ENCODE results near the gene RGS11.

Gene RGS11

DNA sequence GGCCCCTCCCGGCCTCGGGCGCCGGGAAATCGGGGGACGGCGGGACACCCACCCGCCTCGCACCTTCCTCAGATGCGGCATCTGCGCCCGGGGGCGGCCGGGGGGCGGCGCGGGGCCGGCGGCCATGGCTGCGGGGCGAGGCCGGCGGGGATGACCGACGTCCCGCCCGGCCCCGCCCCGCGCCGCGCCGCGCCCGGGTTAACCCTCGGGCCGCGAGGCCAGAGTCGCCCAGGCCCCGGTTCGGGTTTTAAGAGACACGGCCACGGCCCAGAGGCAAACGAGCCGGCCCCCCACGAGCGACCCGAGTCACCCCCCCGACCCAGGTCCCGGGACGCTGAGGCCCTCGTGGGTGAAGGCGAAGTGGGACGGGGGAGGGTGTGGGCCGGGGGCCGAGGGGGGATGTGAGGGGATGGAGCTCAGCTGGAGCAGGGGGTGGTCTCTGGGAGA, at the start of gene RGS11:
TSS of gene RGS11 (minus strand) at position 159 of the 447 bp plus-strand sequence. CDS start at position 126, 33 bp downstream.
- no peak for DNase-seq (ENCODE audit: low read depth in 2 of 2)

DNA sequence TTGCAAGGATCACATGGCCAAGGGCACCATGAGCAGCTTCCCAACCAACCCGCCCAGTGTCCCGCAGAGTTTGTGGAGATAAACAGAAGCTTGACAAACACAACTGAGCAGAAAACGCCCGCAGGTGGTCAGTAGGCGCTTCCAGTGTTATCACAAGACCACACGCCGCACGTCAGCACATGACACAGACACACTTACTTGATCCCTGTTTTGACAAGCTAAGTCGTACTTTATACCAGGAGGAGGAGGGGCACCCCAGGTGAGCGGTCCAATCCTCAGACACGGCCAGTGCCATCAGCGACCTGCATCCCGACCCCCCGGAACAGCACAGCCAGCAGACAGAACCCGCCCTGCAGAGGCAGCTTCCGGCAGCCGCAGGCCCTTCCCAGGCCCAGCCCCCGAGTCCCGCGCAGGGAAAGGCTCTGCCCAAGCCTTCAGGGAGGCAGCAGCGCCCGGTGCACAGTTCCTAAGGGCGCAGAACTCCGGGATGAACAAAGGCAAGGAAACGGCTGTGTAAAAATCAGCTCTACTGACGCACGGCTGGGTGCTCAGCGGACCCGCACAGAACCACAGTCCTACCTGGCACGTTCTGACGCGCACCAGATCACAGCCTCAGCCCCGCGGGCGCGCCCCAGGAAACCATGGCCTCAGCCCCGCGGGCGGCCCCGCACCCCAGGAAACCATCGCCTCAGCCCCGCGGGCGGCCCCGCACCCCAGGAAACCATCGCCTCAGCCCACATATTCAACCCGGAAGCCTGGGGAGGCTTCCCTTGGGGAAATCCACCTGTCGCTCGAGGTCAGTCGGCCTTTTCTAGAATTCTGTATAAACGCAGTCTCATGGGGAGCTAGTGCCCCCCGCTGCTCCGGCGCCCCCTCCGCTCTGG, 48.9 kb upstream of the RGS11 start:
- no peak for DNase-seq (ENCODE audit: low read depth in 2 of 2)

DNA sequence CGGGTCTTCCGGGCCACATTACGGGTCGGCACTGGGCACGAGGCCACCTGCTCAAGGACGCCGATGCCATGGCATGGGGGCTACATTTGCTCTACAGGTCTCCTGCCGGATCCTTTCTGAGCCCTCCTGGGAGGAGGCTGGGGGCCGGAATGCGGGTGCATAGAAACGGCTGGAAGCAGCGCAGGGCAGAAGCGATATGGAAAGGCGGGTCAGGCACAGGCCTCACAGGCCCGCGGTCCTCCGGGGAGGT, 48.4 kb upstream of the RGS11 start:
- no peak for DNase-seq (ENCODE audit: low read depth in 2 of 2)

- DNase-seq (ENCODE audit: low read depth in 2 of 2): no peak
Observed at GRCh38 chr16:322476-323143, 46.9 kb upstream of the RGS11 start.

GRCh38 chr16:321532-321931, 45.8 kb upstream of the RGS11 start:
- no peak for DNase-seq (ENCODE audit: low read depth in 2 of 2)

GRCh38 chr16:320206-320605, 44.5 kb upstream of the RGS11 start:
- no peak for DNase-seq (ENCODE audit: low read depth in 2 of 2)

DNA sequence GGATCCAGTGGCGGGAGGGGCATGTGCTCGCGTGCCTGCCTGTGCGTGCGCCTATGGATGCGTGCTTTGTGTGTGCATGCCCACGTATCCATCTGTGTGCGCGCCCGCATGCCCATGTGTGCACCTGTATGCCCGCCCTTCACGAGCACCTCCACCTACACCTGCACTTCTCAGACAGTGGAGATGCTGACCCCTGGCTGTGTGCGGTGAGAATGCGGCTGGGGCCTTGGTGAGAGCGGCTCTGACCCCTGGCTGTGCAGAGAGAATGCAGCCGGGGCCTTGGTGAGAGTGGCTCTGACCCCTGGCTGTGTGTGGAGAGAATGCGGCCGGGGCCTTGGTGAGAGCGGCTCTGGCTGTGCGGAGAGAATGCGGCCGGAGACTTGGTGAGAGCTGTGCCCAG, 42.9 kb upstream of the RGS11 start:
- no peak for DNase-seq (ENCODE audit: low read depth in 2 of 2)

DNA sequence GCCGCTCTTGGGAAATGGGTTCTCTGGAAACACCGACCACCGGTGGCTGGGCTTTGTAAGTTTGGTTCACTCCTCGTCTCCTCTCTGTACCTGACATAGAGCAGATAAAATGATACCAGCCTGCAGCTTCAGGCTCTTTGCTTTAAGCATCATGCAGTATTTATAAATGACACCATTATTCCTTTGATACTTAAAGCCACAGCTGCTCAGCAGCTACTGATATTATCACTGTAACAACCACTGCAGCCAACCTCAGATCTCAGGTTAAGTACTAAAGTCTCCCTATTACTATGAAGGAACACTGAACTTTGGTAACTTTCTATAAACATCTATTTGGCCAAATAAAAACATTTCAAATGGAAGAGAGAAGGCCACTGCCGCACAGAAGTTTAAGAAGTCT, 41.8 kb upstream of the RGS11 start:
- no peak for DNase-seq (ENCODE audit: low read depth in 2 of 2)

GRCh38 chr16:316741-317464, 41.2 kb upstream of the RGS11 start:
- DNase-seq (ENCODE audit: low read depth in 2 of 2): no peak

DNA sequence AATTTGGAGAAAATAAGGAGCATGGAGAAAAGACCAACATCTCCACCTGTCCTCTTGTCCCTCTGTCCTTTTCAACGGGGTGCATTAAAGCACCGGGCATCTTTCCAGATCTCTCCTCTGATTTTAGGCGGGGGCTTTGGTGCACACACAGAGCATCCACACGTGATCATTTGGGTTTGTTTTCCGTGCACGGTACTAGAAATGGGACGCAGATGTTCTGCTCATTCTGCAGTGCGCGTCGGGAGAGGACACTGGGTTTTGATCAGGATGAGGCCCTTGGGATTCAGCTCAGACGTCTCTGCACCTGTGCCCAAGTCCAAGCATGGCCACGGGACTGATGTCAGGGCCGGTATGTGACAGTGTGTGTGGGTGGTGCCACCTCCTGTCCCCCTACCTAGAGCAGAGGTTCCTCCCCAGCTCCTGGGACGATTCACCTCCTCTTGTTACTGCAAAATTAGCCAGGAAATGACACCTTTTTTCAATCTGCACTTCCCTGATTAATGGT, 39.1 kb upstream of the RGS11 start:
- no peak for DNase-seq (ENCODE audit: low read depth in 2 of 2)

GRCh38 chr16:314351-314750, 38.6 kb upstream of the RGS11 start:
- DNase-seq (ENCODE audit: low read depth in 2 of 2): no peak

DNA sequence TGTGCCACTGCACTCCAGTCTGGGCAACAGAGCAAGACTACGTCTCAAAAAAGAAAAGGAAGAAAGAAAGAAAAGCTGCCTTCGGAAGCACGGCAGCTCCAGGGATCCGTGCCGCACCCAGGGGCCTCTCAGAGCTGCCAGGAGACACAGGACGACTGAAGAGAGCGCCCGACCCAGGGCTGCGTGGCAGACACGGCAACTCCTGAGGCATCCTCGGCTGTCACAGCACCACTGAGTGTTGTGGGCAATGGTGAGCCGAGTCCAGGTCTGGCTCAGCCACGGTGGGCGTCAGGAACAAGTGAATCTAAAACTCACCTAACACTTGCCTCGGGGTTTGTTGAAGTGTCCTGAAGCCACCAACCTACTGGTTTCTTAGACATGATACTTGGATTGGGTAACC, 36.0 kb upstream of the RGS11 start:
- no peak for DNase-seq (ENCODE audit: low read depth in 2 of 2)

DNA sequence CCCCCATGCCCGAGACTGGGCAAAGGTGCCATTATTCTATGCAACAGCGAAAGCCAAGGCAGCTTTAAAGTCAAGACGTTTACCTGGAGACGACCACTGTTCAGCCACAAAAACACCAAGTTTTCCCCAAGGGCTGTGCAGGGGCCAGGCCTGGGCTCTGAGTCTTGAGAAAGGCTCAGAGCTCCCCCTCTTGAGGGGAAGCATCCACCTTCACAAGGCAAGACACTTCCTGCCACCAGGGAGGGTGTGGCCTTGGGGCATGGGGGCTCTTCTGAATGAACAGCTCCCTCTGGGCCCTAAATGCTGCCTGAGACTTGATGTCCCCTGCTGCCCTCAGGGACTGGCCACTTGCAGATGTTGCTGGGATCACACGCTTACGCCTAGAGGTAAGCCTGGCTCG, 33.7 kb upstream of the RGS11 start:
- no peak for DNase-seq (ENCODE audit: low read depth in 2 of 2)

DNA sequence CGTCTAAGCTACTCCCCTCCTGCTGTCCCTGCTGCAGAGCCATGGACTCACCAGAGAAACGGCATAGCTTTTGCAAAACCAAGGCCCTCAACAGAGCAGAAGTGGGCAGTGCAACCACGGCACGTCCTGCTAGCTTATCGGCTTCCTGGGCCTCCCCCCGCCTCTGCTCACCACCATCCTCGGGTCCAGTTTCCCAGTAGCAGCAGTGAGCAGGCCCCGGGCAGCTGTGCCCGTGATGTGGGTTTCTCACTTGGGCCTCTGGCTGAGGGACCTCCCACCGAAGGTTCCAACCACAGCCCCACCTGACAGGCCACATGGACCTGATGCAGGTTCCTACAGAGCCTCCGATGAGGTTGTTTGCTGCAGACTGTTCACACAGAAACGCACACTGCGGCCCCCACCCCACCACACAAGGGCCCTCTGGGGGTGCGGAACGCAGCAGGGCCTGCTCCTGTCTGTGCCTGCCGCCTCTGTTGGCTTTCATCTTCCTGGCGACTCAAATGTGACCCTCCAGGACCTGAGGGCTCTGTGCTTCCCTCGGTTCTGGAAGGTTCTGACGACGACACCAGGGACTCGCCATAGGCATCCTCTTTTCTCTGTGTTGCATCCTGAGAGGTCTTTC, 32.1 kb upstream of the RGS11 start:
- DNase-seq (ENCODE audit: low read depth in 2 of 2): no peak

DNA sequence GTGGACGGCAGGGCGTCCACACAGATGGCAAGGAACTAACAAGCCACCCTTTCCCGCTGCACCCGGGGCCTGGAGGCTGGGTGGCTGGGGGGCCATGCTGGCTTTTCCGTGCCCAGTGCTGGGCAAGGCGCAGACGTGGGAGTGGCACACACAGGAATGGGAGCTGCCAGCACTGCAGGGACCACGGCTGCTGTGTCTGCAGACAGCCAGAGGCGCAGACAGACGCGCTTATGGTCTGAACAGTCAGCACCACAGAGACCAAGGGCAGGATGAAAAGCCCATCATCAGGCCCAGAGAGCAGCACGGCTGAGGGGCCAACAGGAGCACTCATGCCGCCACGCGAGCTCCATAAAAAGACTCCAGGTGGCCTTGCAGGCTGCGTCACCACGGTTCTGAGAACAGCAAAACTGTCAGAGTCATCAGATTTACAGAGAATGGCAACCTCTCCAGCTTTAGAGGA, 31.2 kb upstream of the RGS11 start:
- no peak for DNase-seq (ENCODE audit: low read depth in 2 of 2)

GRCh38 chr16:305916-306626, 30.3 kb upstream of the RGS11 start:
- DNase-seq (ENCODE audit: low read depth in 2 of 2): no peak

DNA sequence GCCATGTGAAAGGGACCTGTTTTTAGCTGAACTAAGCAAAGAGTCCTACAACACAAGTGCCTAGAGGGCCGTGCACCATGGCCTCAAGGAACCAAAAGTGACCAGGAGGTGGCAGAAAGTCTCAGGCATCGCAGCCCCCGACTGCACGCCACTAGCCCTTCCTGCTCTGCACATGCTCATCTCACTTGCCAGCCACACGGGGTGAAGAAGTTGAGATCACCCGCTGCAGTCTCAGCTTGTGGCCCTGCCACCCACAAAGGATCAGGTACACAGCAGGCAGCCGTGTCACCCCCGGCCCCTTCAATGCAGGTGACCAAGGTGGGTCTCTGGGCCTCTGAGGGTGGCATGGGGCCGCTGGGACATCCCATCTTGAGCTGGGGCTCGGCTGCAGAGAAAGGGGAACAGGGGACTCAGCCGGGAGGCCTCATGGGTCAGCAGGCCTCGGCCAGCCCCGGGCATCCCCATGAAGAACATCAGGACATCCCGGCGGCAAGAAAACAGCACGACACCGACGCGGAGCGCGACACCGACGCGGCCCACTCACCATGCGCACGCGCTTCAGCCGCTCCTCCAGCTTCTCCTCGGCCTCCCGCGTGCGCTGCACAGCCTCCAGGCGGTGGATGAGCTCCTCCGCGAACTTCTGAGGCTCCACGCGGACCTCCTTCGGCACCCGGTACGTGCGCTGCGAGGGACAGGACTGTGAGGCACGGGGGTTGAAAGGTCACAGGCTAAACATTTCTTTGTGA, 28.2 kb upstream of the RGS11 start:
- DNase-seq (ENCODE audit: low read depth in 2 of 2): no peak

- no peak for DNase-seq (ENCODE audit: low read depth in 2 of 2)
Observed at GRCh38 chr16:301950-302349, 26.2 kb upstream of the RGS11 start.

DNA sequence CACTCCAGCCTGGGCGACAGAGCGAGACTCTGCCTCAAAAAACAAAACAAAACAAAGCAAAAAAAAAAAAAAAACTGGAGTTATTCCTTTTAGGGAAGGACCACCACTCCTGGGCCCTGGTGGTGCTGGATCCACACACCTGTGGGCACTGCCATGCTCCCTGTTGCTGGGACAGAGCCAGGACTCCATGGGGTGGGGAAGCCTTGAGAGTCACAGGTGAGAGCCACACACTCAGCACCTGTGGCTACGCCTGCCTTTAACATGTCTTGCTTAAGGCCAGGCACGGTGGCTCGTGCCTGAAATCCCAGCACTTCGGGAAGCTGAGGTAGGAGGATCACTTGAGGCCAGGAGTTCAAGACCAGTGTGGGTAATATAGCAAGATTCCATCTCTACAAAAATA, 25.5 kb upstream of the RGS11 start:
- no peak for DNase-seq (ENCODE audit: low read depth in 2 of 2)

GRCh38 chr16:297832-298231, 22.1 kb upstream of the RGS11 start:
- DNase-seq (ENCODE audit: low read depth in 2 of 2): no peak

Measured in fibroblast of skin of left quadriceps (primary cell).